Nucleus accumbens (tissue), 56 donors: Measurements from ENCODE around the gene SIRT3.
"Not testable (repeated sequence)": the region's sequence is repeated elsewhere in the genome, so short reads cannot be mapped to it uniquely, and the experiment has no call there.

Experiments
- DNase-seq, 56 donors: peaks; one replicate each; lab custom pipeline; 2025; lab: John Stamatoyannopoulos, UW

SIRT3 gene

DNA sequence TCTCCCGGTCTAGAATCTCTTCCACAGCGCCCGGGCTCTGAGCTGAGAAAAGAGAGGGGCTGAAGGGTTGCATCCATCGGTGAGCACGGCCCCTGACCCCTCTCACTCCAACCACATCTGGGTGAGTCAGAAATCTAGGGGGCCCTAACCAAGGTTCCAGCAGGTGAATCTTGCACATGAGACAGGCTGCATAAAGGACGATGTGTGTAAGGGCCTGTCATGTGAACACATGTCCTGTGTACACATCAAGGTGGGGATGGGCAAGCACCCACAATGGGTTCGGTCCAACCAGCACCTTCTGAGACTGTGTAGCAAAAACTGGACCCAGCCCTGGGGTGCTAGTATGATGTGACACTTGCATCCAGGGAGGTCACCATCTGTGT lies 30.1 kb downstream of the SIRT3 start:
- no peak for DNase-seq

DNA sequence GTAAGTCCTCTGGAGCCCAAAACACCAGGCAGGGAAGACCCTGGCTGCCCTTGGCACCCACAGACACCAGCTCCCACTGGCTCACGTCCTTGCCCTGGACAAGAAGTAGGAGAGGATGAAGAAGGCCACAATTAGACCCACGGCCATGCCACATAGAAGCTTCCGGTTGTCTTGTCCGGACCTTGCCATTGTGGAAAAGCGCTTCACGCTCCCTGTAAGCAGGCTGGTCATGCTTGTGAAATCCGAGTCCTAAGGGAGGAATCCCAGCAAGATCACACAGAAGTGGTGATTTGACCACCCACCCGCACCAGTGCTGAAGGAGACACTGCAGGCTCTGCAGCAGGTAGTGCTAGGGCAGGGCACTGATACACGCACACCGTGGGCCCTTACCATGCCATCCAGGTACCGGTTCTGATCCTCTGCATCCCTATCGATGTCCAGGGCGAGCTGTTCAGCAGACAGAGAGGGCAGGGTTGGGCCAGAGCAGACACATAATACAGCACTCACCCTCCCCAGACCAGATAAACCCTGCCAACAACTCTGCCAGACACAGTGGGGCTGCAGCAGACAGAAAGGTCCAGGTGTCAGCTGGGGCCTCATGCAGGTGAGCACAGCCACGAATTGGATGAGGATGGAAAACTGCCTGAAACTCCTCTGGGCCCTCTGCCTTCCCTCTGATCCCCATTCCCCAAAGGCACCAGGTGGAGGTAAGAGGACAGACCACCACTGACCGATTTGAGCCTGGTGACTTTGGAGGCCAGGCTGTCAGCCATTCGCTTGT lies 30.7 kb downstream of the SIRT3 start:
- DNase-seq, result no peak

DNA sequence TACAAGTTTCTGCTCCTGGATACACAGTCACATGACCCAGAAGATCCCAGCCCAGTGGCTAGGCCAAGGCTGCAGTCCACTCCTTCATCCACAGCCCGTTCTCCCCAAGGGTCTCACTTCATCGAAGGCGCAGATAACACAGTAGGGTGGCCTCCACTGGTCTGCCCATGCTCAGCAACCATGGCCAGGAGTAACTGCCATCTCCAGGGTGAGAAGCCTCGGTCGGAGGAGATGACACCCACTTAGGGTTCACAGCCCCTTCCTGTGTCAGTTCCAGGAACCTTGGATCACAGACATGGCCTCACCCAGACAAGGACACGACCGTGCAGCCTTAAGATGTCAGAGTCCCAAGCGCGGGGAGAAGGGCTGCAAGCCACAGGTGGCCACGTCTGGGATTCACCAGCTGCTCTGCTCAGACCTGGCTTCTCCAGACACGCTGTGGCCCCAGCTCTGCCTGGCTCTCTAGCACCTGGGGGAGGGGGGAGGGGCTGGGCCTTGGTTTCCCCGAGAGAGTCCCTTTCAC lies 31.5 kb downstream of the SIRT3 start:
- DNase-seq, result no peak

DNA sequence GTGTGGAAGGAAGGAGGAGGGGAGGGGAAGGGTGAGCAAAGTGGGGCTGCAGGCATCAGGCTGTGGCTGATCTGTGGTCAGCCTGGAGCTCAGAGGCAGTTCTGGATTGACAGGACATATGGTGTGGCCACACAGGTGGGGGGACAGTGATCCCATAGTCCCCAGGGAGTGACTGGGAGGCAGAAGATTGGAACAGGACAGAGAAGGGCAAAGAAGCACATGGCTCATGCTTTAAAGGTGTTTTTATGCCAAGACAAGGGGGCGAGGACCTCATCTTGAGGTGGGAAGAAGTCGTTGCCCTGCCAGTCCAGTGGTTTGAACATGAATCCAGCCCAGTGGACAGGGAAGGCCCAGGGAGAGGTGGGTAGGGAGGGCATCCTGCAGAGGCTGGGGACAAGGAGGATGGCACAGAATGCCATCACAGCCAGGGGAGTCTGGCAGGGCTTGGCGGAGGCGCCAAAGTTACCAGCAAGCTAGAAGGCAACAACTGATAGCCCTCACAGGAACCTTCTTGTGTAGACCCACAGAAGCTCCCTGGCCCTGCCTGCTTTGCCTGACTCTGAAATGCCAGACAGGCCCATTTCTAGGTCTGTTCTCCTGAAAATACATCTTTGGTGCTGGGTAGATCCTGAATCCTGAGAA lies 32.1 kb downstream of the SIRT3 start:
- no peak for DNase-seq

DNA sequence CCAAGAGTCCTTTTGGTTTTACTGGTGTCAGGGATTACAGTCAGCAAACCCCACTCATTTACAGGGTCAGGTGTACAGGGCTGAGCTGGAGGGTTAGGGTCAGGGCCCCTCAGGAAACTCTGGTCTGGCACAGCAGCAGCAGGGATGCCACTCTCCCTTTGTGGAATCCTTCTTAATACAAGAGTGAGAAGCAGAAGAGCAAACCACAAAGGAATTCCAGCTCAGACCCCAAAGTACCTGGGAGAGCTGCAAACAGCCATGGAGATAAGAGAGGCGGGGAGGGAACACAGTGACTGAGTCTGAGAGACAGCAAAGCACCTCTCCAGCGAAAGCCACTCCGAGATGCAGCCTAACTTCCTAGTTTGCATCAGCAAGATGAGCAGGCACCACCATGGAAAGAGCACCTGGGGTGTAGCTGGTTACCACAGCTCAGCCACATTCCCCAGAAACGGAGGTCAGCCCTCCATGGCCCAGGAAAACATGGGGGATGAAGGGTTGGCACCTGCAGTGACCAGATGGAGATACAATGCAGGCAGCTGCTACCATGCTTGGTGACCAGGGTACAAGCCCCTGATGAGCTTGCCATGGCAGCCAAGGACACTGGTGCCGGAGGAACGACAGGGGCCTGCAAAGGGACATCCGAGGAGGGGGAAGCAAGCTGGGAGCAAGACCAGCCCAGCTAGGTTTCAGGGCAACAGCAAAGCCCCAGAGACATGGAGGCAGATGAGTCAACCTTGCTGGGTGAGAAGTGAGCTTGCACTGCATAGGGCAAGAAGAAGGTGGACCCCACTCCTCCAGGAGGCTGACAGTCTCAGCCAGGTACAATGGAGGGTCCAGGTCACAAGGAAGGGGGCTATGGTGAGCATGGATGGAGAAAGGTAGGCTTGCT lies 32.8 kb downstream of the SIRT3 start:
- DNase-seq, result no peak

DNA sequence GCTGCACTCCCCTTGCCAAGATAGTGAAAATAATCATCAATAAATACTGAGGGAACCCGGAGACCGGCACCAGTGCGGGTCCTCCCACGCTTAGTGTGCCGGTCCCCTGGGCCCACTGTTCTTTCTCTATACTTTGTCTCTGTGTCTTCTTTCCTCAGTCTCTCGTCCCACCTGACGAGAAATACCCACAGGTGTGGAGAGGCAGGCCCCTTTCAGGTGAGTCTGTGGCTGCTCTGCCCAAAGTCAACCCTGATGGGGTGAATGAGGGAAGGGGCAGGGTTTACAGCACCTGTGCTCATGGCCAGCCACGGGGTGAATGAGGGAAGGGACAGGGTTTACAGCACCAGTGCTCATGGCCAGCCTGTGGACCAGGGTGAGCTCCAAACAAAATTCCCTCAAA lies 33.7 kb downstream of the SIRT3 start:
- DNase-seq, result no peak

DNA sequence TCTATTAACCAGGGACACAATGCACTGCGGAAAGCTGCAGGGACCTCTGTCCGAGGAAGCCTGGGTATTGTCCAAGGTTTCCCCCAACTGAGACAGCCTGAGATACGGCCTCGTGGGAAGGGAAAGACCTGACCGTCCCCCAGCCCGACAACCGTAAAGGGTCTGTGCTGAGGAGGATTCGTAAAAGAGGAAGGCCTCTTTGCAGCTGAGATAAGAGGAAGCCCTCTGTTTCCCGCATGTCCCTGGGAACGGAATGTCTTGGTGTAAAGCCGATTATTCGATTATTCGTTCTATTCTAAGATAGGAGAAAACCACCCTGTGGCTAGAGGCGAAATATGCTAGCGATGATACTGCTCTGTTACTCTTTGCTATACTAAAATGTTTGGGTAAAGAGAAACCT lies 34.2 kb downstream of the SIRT3 start:
- DNase-seq, result no peak

DNA sequence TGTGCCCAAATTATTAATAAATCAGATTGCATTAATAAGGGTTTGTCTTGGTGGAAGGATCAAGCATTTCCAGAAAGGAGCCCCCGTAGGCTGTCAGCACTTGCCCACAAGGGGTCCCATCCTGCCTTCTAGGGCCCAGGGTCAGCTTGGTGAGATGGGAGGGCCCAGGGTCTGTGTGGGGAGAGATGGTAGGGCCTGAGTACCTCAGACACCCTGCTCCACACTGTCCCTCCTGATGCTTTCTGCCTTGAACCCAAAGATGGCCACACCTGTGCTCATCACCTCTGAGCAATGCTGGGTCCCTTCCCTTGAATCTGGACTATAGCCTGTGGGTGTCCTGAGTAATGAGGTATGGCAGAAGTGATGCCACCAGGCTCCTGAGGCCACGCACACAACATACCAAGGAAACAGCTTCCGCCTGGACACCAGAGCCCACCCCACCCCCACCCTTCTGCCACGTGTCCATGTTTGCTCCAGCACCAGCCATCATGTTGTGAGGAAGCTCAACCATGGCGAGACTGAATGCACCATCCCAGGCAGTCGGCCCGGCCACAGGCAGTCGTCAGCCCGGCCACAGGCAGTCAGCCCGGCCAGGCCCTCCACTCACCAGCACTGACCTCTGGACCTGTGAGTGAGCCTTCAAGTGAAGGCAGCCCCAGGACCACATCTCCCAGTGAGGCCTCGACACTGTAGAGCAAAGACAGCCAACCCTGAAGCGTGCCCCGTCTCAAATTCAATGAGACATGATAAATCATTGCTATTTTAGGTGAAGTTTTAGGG lies 35.7 kb downstream of the SIRT3 start:
- DNase-seq, result no peak

DNA sequence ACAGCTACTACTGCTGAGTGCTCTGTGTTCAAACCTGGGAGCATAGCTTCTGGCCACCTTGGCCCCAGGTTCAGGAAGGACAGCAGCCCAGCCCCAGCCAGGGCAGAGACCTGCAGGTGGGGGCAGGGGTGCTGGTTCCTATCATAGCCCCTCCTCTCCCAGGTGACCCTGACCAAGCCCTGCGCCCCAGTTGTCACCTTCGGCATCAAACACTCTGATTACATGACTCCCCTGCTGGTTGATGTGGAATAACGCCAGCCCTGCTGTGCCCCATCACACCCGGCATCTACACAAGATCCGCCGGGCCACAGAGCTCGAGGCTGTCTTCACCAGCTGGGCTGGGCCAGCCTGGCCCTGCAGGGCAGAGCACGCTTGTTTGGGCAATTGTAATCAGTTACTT lies 36.4 kb downstream of the SIRT3 start:
- no peak for DNase-seq

DNA sequence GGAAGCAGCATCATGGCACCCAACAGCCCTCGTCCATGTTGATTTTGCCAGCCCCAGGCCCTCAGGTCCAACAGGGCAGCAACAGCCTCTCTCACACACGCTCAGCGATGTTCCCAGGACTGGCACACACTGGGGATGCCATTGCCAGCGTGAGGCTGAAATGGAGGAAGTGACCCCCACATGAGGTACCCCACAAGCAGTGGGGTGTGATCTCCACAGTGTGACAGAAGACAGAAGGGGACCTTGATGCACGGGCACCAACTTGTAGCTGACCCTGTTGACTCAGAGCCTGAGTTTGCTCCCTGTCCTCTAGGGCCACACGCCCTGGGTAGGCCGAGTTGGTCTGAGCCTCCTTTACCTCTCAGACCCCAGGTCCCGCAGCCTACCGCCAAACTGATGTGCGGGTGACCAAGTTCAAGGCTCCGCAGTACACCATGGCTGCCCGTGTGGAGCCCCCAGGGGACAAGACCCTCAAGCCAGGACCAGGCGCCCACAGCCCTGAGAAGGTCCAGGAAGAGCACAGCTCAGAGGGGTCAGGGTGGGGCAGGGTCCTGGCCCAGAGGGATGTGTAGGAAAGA lies 37.0 kb downstream of the SIRT3 start:
- DNase-seq, result no peak

DNA sequence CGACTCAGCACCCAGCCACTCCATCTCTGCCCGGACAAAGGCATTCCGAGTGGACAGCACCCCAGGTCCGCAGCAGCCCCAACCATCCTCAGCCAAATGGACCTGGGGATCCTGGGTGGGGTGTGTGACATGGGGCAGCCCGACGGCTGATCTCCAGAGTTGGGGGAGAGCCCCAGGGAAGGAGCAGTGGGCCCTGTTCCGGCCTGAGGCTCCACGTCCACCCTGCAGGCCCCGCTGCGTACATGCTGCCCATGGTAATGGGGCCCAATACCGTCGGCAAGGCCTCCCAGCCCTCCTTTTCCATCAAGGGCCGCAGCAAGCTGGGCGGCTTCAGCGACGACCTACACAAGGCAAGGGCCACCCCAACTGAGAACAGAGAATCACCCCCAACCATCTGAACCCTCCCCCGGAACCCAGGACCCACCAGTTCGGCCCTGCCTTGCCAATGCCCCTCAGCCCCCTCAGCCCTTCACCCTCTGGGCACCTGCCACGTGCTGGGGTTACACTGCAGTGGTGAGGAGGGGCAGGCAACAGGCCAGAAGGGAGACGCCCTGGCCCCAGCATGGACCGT lies 37.8 kb downstream of the SIRT3 start:
- no peak for DNase-seq

DNA sequence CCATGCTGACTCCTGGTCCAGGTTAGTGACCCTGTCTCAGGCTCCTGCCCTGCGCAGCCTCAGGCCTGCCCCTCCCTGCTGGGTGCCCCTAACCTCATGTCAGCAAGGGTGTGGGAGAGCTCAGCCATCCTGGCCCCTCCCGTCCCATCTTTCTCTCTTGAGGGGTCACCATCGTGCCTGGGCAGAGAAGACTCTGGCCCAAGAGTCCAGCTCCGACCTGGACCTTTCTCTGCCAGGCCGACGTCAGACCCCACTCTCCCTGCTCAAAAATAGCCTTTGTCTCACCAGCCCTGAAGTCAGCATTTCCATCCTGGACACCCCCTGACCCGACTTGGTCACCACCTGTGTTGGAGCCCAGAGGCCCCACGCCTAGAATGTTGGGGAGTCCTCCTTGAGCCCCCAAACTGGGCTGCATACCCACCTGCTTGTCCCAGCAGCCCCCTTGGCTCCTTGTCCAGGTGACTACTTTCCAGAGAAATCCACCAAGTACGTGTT lies 38.4 kb downstream of the SIRT3 start:
- DNase-seq, result no peak

DNA sequence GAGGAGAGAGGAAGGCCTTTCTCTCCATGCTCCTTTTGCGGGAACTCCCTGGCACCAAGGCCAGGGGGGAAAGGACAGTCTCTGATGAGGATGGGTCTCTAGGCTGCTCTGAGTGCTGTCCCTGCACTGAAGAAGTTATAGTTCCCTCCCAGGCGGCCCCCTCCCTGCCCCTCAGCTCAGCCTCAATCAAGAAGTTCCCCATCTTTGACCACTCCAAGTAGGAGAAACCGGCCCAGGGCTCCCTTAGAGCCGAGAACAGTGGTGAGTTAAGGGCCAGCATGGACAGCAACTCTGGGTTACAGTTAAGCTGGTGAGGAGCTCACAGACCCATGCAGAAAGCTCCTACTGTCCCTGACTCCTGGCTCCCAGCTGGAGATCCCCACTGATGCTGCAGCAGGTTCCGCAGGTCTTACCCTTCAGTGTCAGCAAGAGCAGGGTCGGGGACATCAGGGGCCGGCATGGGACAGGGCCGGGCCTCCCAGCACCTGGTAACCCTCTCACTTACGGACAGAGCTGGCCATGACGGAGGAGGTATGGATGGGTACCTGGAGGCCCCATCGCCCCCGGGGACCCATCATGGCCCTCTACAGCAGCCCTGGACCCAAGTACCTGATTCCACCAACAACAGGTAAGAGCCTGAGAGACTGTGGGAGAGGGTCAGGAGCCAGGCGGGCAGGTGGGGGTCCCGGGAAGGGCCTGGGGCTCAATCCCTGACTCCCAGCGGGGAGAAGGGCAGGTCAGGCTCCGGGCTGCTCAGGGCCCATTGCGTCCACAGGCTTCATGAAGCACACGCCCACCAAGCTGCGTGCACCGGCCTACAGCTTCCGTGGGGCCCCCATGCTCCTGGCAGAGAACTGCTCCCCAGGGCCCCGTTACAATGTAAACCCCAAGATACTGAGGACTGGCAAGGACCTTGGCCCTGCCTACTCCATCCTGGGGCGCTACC lies 39.1 kb downstream of the SIRT3 start:
- DNase-seq, result no peak

DNA sequence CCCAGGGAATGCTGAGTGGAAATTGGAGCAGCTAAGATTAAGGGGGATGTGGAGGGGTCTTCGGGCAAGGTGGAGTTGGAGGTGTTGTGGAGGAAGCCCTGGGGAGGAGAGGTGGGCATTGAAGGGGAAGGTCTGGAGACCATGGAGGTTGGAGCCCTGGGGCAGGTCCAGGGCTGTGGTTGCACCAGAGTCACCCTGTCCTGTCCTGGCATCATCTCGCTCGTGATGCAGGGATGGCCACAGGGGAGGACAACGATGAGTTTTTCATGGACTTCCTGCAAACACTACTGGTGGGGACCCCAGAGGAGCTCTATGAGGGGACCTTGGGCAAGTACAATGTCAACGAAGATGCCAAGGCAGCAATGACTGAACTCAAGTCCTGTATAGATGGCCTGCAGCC lies 42.7 kb downstream of the SIRT3 start:
- not testable (repeated sequence) for DNase-seq

DNA sequence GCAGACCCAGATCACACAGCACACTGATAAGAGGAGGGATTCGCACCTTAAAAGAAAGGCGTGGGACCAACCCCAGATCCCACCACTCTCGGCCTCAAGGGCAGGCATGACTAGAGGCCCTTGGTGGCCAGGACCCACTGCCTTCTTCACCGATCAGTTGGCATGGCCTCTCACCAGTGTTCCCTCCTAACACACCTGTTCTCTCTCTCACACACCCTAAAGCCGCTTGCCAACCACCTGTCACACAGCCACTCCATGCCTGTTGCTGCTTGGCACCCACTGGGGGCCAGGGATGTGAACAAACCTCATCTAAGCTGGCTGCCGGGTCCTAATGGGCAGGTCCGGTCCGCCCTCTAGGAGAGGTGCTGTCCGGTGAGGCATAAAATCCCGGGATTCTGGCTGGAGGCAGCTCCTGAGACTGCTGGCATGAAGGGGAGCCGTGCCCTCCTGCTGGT lies 43.4 kb downstream of the SIRT3 start, which contains the start of gene SCGB1C1:
Gene SCGB1C1 (plus strand): TSS at position 405 of the 455 bp plus-strand sequence. CDS start 22 bp downstream, at position 427.
- DNase-seq, result not testable (repeated sequence)

DNA sequence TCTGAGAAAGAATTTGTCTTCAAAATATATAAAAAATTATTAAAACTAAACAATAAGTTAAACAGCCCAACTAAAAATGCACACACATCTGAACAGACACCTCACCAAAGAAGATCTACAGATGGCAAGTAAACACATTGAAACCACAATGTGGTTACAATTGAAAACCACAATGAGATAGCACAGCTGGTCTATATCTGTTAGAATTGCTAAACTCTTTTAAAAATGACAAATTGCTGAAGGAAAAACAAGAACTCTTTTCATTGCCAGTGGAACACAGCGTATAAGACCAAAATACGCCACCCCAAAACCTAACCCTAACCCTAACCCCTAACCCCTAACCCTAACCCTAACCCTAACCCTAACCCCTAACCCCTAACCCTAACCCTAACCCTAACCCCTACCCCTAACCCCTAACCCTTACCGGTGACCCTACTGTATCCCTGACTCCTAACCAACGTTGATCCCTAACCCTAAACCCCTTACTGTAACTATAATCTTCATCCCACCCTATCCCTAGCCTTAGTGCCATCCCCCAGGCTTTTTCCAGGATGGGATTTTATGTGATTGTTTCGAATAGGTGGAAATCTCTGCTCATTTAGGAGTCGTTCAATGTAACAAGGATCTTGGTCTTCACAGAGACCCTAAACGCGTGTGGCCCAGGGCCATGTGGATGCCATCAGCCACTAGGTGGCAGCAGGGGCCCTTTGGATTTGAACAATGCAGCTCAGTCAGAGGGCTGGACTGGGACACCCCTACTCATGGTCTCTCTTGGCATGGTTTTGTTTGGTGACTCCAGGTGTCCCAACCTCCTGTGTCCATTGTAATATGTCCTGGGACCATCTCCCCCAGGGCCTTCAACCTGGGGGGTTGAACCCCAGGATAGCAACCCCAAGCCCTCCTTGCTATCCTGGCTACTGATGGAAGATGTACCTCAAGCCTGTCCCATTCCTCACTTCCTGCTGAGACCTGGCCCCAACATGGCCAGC lies 44.4 kb downstream of the SIRT3 start:
- not testable (repeated sequence) for DNase-seq

DNA sequence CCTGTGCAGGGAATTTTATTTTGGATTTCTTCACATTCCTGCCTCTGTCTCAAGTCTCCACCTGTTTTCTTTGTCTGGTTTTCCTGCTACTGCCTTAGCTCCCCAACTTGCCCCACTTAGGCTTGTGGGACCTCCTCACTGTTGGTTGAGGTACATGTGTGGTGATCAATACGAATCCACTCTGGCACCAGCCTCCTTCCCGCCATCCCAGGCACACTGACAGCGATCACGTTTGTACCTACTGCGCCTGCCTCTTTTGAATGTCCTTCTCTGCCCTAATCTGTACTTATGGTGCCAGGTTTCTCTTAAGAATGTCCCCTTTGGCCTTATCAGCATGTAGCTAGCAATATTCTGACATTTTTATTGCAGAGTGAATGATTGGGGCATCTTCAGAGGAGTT lies 45.6 kb downstream of the SIRT3 start:
- not testable (repeated sequence) for DNase-seq
